Activated T-helper 1 cell treated with anti-CD3 and anti-CD28 coated beads, Interleukin-12 subunit alpha, Interleukin-12 subunit beta, Interleukin-2, Interleukin-4 antibody, amounts not matched to agents 30 ng/mL and 10 ng/mL and 1 ng/mL, durations not matched to agents 14 hours and 24 hours and 36 hours (primary cell): ENCODE measurements around the gene KAT8. TPM values are rescaled to one million over a fixed set of nuclear protein-coding genes. Genes with fewer than 3 reads are reported as not detected.
"Not testable (repeated sequence)": the region's sequence is repeated elsewhere in the genome, so short reads cannot be mapped to it uniquely, and the experiment has no call there.

Experiments
- DNase-seq: peaks from one replicate; pipeline ENCODE4 v3.0.0; 2021; ENCODE audit warnings: low spot score
- H3K27ac Mint-ChIP-seq: one replicate; pipeline ENCODE4 v1.8.0; 2021; ENCODE audit warnings: mild to moderate bottlenecking, mixed read lengths
- H3K27me3 Mint-ChIP-seq: one replicate; pipeline ENCODE4 v1.8.0; 2022; ENCODE audit warnings: mild to moderate bottlenecking, moderate library complexity, mixed read lengths; ENCODE audit not compliant: insufficient read depth
- H3K36me3 Mint-ChIP-seq: one replicate; pipeline ENCODE4 v1.8.0; 2021; ENCODE audit warnings: low read depth, mixed read lengths
- H3K4me1 Mint-ChIP-seq: one replicate; pipeline ENCODE4 v1.8.0; 2021; ENCODE audit warnings: low read depth, mixed read lengths
- H3K4me3 Mint-ChIP-seq: one replicate; pipeline ENCODE4 v1.8.0; 2021; ENCODE audit warnings: mild to moderate bottlenecking, moderate library complexity, mixed read lengths
- H3K9me3 Mint-ChIP-seq: one replicate; pipeline ENCODE4 v1.8.0; 2021; ENCODE audit warnings: mixed read lengths
- intact Hi-C: fragments of 100-400 bp; cut with micrococcal nuclease; formaldehyde crosslinking; loops from one replicate; pipeline ENCODE4 v1.15.1; 2024
- total RNA-seq: library from RNA; stranded (reverse); gene quantifications from 2 replicates; pipeline ENCODE4 v1.2.3, GENCODE V29; 2022

Gene KAT8
- total RNA-seq, 1 donor from 2014 or later: 58.2 TPM

DNA sequence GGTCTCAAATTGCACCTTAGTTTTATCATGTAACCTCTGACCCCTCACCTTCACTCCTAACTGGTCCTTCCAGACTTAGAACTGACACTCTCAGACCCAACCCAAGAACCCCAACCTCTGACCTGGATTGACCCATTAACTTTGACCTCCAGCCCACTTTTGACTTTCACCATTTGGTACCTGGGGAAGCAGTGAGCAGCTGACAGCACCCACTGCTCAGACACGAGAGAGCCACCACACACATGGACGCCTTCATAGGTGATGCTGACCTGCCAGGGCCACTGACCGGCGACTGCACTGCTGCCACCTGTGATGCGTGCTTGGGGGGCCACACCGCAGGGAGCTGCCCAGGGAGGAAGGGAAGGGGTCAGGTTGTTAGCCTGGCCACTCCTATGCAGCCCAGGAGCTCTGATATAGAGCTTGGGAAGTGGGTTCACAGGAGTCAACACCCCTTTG lies 15.6 kb downstream of the KAT8 start:
- Mint-ChIP-seq H3K36me3 (peaks cover 15% of the 10 kb centered on the region), H3K4me3 (no peak overlapping the region), H3K9me3 (no peaks in the 10 kb centered on the region), H3K27me3 (no peaks in the 10 kb centered on the region), H3K4me1 (peaks cover 5% of the 10 kb centered on the region), H3K27ac (no peak overlapping the region)
- no peak for DNase-seq
- intact Hi-C loops: no loop called here

DNA sequence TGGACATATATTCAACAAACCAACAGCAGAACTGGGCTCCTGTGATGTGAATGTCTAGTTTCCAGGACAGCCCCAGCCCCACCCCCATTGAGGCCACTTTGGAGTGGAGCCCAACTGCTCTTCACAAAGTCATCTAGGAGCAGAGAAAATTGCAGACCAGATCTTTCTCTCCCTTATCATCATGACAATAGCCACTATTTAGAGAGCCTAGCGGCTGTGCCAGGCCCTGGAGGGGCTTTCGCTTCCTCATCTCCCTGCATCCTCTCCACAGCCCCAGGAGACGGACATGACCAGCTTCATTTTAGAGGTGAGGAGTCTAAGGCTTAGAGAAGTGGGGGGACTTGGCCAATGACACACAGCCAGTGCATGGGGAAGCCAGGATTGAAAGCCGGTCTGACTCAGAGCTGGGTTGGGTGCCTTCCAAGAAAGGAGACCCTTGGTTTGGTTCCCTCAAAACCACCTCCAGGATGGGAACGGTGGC lies 16.7 kb downstream of the KAT8 start:
- intact Hi-C loops: no loop called here
- no peaks in the 10 kb centered on the region for H3K27me3 Mint-ChIP-seq
- peaks cover 9% of the 10 kb centered on the region for H3K36me3 Mint-ChIP-seq
- H3K27ac Mint-ChIP-seq: no peak overlapping the region
- no peaks in the 10 kb centered on the region for H3K4me1 Mint-ChIP-seq
- H3K9me3 Mint-ChIP-seq: no peaks in the 10 kb centered on the region
- no peak for DNase-seq
- no peak overlapping the region for H3K4me3 Mint-ChIP-seq

DNA sequence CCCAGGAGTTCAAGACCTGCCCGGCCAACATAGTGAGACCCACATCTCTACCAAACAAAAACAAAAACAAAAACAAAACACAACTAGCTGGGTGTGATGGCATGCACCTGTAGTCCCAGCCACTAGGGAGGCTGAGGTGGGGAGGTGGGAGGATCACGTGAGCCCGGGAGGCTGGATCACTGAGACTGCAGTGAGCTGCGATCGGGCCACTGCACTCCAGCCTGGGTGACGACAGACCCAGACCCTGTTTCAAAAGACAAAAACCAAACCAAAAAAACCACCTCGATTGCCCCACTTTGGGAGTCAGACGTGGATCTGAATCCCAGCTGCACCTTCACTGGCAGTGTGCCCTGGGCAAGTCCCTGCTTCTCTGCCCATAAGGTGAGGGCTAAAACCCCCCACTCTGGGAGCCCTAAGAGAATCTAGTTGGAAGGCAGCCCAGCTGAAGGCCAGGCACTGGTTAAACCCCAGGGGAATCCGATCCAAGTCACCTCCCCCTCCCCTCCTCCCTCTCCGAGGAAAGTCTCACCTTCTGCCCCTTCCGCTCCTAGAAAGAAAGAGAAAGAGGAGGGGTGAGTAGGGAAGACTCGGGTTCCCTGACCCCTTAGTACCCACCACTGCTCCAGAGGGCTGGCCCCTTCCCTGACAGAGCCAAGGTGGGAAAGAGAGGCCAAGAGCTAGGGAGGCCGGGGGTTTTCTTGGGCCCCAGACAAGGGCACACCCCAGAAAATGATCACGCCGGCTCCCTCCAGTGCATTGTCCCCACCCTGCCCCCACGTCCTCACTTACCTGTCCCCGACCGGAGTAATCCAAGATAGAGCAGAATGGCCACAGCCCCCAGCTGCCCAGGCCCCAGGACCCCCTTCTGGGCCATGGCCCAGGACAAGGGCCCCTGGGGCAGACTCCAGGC lies 17.4 kb downstream of the KAT8 start:
- Mint-ChIP-seq H3K27ac (no peak overlapping the region), H3K36me3 (peaks cover 9% of the 10 kb centered on the region), H3K4me1 (no peaks in the 10 kb centered on the region), H3K9me3 (no peaks in the 10 kb centered on the region), H3K4me3 (no peak overlapping the region), H3K27me3 (no peaks in the 10 kb centered on the region)
- intact Hi-C loops: no loop called here
- no peak for DNase-seq

DNA sequence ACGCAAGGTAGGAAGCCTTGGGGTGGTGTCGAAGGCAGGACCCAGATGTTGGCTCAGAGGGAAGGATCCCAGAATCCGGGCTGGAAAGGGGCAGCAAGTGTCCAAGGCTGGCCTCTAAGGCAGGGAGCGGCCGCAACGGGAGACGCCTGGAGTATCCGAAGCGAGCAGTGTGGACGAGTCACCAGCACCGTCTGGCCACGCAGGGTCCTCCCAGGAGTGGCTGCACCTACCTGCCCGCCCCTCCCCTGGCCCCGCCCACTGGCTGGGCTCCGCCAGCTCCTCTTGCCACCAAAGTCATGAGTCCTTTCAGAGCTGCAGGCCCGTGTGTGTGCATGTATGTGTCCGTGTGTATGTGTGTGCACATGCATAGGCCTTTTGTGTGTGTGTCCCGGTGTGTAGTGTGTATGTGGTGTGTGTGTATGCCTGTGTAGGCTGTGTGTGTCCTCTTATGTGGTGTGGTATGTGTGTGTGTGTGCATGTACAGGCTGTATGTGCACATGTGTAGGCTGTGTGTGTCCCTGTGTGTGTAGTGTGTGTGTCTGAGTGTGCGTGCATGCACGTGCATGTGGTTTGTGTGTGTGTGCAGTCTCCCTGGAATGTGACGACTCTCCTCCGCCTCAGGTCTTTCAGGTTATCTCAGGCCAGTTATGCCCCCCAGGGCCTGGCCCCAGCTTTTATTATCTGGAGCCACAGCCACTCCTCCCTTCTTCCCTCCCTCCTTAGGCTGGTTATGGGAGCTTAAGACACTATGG lies 18.2 kb downstream of the KAT8 start, which contains the start of gene PRSS8:
Gene PRSS8 (minus strand): TSS at position 193 of the 752 bp plus-strand sequence. CDS start 229 bp downstream, outside the sequence.
- H3K36me3 Mint-ChIP-seq: peaks cover 7% of the 10 kb centered on the region
- no peaks in the 10 kb centered on the region for H3K27me3 Mint-ChIP-seq
- intact Hi-C loops: no loop called here
- H3K27ac Mint-ChIP-seq: no peak within 1 kb of the TSS
- H3K4me3 Mint-ChIP-seq: no peak within 1 kb of the TSS
- no peak for DNase-seq
- no peaks in the 10 kb centered on the region for H3K4me1 Mint-ChIP-seq
- no peaks in the 10 kb centered on the region for H3K9me3 Mint-ChIP-seq

DNA sequence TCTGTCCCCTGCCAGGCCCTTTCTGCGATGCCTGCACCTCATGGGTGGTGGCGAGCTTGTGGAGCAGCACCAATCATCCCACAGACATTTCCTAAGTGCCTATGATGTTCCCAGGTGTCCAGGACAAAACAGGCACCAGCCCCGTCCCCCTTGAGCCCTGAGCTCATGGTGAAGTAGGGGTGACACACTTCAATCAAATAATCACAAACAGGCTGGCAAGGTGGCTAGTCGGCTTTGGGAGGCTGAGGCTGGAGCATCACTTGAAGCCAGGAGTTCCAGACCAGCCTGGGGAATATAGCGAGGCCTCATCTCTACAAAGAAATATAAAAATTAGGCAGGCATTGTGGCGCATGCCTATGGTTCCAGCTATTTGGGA lies 18.8 kb downstream of the KAT8 start:
- no peak for DNase-seq
- Mint-ChIP-seq H3K9me3 (no peaks in the 10 kb centered on the region), H3K4me1 (no peaks in the 10 kb centered on the region), H3K27me3 (no peaks in the 10 kb centered on the region), H3K36me3 (peaks cover 7% of the 10 kb centered on the region), H3K27ac (no peak overlapping the region), H3K4me3 (no peak overlapping the region)
- intact Hi-C loops: no loop called here

DNA sequence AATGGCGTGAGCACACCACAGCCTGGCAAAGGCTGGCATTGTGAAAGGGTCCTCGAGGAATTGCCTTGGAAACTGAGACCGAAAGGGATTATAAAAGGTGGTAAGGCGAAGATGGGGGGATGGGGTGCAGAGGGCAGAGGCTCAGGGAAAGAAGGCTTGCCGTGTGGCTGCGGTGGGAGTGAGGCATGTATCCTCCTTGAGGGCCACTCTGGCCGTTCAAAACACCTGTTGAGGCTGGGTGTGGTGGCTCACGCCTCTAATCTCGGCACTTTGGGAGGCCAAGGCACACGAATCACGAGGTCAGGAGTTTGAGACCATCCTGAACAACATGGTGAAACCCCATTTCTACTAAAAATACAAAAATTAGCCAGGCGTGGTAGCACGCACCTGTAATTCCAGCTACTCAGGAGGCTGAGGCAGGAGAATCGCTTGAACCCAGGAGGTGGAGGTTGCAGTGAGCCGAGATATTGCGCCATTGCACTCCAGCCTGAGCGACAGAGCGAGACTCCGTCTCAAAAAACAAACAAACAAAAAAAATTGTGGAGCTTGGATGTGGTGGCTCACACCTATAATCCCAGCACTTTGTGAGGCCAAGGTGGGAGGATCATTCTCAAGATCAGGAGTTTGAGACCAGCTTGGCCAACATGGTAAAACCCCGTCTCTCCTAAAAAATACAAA lies 19.5 kb downstream of the KAT8 start:
- H3K27me3 Mint-ChIP-seq, H3K36me3 Mint-ChIP-seq, H3K4me1 Mint-ChIP-seq, H3K4me3 Mint-ChIP-seq, intact Hi-C loops, H3K9me3 Mint-ChIP-seq, H3K27ac Mint-ChIP-seq, DNase-seq: not testable (repeated sequence)

DNA sequence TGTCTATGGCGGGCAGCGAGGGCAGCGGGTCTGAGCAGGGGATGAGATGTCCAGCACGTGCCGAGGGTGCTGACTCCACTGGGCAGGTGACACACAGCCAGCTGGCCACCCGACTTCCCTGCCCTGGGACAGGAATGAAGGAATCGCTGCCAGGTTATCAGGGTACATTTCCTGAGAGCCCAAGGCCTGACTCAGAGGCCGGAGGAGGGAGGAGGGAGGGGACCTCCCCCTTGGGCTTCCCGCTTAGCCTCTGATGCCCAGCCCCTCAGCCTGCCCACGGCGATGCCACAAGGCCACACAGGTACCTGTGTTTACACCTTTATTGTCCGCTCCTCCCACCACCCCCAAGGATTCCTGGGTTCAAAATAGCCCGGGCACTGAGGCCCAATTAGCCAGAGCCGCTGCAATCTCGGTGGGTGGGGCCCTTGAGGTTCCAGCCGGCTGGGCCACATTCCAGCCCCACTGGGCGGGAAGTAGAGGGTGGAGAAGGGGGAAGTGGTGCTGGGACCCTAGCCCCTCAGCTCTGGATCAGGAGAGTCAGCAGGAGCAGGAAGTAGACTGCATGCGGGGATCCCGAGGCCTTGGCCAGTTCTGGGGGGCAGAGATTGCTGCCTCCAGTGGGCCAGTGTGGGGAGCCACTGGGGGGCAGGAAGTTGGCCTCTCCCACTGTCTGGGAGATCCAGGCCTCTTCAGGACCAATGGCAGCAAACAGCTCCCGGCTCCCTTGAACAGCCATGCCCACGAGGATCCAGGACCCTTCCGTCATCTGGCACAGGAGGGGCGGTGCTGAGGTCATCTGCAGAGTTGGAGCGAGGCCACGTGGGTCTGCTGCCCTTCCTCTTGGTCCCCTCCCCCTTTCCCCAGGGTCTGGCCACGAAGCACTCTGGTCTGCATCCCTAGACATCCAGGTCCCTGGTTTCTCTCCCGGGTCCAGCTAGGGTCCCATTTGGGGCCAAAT lies 21.4 kb downstream of the KAT8 start:
- peaks cover 11% of the 10 kb centered on the region for H3K4me1 Mint-ChIP-seq
- intact Hi-C loops: no loop called here
- no peak overlapping the region for H3K27ac Mint-ChIP-seq
- H3K27me3 Mint-ChIP-seq: peaks cover 2% of the 10 kb centered on the region
- DNase-seq: no peak
- H3K9me3 Mint-ChIP-seq: no peaks in the 10 kb centered on the region
- no peak overlapping the region for H3K4me3 Mint-ChIP-seq
- H3K36me3 Mint-ChIP-seq: no peaks in the 10 kb centered on the region

DNA sequence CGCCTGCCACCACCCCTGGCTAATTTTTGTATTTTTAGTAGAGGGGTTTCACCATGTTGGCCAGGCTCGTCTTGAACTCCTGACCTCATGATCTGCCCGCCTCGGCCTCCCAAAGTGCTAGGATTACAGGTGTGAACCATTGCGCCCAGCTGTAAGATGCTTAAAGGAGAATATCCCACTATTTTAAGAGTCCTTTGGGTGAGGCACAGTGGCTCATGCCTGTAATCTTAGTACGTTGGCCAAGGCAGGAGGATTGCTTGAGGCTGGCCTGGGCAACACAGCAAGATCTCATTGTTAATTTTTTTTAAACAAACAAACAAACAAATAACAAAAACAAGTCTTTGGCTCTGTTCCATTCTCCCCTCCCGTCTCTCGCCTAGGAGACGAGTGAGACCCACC lies 23.6 kb downstream of the KAT8 start:
- DNase-seq, H3K36me3 Mint-ChIP-seq, H3K9me3 Mint-ChIP-seq, H3K4me3 Mint-ChIP-seq, H3K27me3 Mint-ChIP-seq, H3K27ac Mint-ChIP-seq, intact Hi-C loops: not testable (repeated sequence)
- H3K4me1 Mint-ChIP-seq: peaks cover 12% of the 10 kb centered on the region

DNA sequence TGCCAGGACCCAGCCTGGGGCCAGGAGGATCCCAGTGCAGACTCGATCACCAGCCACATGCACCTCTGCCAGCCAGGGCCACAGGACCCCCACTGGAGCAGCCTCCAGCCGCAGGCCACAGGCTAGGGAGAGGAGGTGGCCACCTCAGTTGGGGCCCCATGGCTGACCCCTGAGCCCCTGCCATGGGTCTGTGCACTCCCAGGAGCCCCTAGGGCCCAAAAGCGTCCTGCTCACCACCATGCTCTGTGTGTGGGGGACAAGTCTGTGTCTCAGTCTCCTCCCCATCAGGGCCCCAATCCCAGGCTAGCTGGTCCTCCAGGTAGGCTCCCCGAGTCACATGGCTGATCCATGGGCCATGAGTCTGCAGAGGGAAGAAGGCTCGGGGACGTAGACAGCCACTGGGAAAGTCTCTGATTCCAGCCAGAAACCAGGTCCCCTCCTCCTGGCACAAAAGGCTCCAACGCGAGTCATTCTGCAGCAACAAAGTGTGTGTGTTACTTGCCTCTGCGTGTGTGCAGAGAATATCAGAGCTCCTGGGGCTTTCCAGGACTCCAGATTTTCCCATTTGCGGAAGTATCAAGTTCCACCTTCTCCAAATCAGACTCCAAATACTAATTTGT lies 24.1 kb downstream of the KAT8 start:
- no peak for DNase-seq

DNA sequence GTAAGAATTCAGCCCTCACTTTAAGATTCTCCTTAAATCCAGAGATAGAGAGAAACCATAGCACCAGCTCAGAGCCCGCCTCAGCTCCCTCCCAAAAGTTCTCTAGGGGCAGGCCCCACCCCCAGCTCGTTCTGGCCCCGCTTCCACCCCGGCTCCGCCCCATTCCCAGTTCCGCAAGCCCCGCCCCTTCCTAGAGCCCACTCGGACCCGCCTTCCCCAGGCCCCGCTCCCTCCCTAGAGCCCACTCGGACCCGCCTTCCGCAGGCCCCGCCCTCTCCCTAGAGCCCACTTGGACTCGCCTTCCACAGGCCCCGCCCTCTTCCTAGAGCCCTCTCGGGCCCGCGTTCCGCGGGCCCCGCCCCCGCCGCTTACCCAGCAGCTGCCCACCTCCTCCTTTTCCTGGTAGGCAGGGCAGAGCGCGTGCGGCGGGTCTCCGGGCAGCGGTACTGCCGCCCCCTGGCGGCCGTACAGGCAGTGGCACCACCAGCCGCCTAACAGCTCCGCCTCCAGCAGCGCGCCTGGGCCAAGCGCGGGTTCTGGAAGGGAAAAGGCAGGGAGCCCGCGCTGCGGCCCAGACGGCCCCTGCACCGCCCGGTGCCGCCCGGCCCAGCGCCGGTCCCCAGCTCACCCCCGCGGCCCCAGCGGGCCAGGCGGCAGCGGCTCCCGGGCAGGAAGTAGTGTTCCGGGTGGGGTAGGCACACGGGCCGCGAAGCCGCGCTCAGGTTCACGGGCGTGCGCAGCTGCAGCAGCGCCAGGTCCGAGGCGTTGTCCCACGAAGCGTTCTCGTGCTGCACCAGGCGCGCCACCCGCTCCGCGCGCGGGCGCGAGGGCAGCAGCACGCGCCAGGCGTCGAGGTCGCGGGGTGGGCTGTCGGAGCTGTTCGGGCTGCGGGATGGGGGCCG lies 24.9 kb downstream of the KAT8 start:
- H3K9me3 Mint-ChIP-seq: no peaks in the 10 kb centered on the region
- intact Hi-C loops: loop anchor here (1.0 to 2.0 kb wide), 15 partner anchors 25 to 727 kb away; partner anchors contain the start of genes ARMC5, FBXL19, HSD3B7 and KAT8
- peak; percentile 98 for DNase-seq
- peak overlapping the region; percentile 78 for H3K4me3 Mint-ChIP-seq
- H3K4me1 Mint-ChIP-seq: peaks cover 12% of the 10 kb centered on the region
- peaks cover 13% of the 10 kb centered on the region for H3K27me3 Mint-ChIP-seq
- no peaks in the 10 kb centered on the region for H3K36me3 Mint-ChIP-seq
- peak overlapping the region; percentile 88 for H3K27ac Mint-ChIP-seq

More for the DNA sequence above, 24.1 kb downstream of the KAT8 start:
- intact Hi-C loops: loop anchor here (1.0 to 2.0 kb wide), 15 partner anchors 24 to 728 kb away; partner anchors contain the start of genes ARMC5, FBXL19, HSD3B7 and KAT8
- Mint-ChIP-seq H3K9me3 (no peaks in the 10 kb centered on the region), H3K36me3 (no peaks in the 10 kb centered on the region), H3K27me3 (peaks cover 11% of the 10 kb centered on the region), H3K27ac (peak overlapping the region; percentile 88), H3K4me1 (peaks cover 12% of the 10 kb centered on the region), H3K4me3 (peak overlapping the region; percentile 78)
